ENCODE data around the gene ATP5PB. TPM values are rescaled to one million over a fixed set of nuclear protein-coding genes. Genes with fewer than 3 reads are reported as not detected.

ATP5PB gene
- polyA plus RNA-seq, 1 donor from 2014 or later: 597 TPM

- no peak overlapping the region for H3K9ac ChIP-seq (ENCODE audit: low read length)
- H3F3A ChIP-seq (ENCODE audit: insufficient read depth, low read length, poor library complexity, severe bottlenecking): no peaks in the 10 kb centered on the region
- peaks cover 16% of the 10 kb centered on the region for H3K36me3 ChIP-seq (ENCODE audit: insufficient read depth, low read length)
- H3K79me2 ChIP-seq (replicated peaks; ENCODE audit: insufficient read depth, low read length): peaks cover 42% of the 10 kb centered on the region
- no peaks in the 10 kb centered on the region for H3K9me3 ChIP-seq (ENCODE audit: low read length)
- H4K20me1 ChIP-seq (ENCODE audit: insufficient read depth): no peaks in the 10 kb centered on the region
- H3K4me3 ChIP-seq (ENCODE audit: low read length): no peak overlapping the region
- no peaks in the 10 kb centered on the region for H3K27me3 ChIP-seq (ENCODE audit: insufficient read depth, low read depth, low read length)
- no peak overlapping the region for H3K4me2 ChIP-seq (ENCODE audit: low read length)
- no peaks in the 10 kb centered on the region for H3K9me2 ChIP-seq (ENCODE audit: insufficient read depth, low read length)
- TF ChIP-seq EP300 (conservative IDR thresholded peaks at IDR 0.05; ENCODE audit: poor library complexity, severe bottlenecking) (no peak), SMC3 (conservative IDR thresholded peaks at IDR 0.05; ENCODE audit: poor library complexity) (no peak), TAF1 (IDR thresholded peaks at IDR 0.05; ENCODE audit: low read depth) (no peak)
- H3K27ac ChIP-seq (ENCODE audit: low read length): no peak overlapping the region
- no peak overlapping the region for H2AFZ ChIP-seq (ENCODE audit: low read depth, low read length)
Measured at GRCh38 chr1:111452581-111452980, 3.3 kb downstream of the ATP5PB start.

- Histone ChIP-seq H3K9me2 (ENCODE audit: insufficient read depth, low read length) (no peaks in the 10 kb centered on the region), H3K36me3 (ENCODE audit: insufficient read depth, low read length) (peaks cover 25% of the 10 kb centered on the region), H3K27me3 (ENCODE audit: insufficient read depth, low read depth, low read length) (no peaks in the 10 kb centered on the region), H4K20me1 (ENCODE audit: insufficient read depth) (no peaks in the 10 kb centered on the region), H3K9me3 (ENCODE audit: low read length) (no peaks in the 10 kb centered on the region), H3K4me2 (ENCODE audit: low read length) (no peak overlapping the region), H2AFZ (ENCODE audit: low read depth, low read length) (no peak overlapping the region), H3K9ac (ENCODE audit: low read length) (no peak overlapping the region), H3F3A (ENCODE audit: insufficient read depth, low read length, poor library complexity, severe bottlenecking) (no peaks in the 10 kb centered on the region), H3K27ac (ENCODE audit: low read length) (no peak overlapping the region), H3K4me3 (ENCODE audit: low read length) (no peak overlapping the region), H3K79me2 (replicated peaks; ENCODE audit: insufficient read depth, low read length) (peaks cover 34% of the 10 kb centered on the region)
- TF ChIP-seq POLR2AphosphoS5 (IDR thresholded peaks at IDR 0.05): no peak
- no peak for TF ChIP-seq EZH2 (IDR thresholded peaks at IDR 0.05; ENCODE audit: borderline replicate concordance, insufficient read depth, low read length, poor library complexity, severe bottlenecking)
- no peak for TF ChIP-seq CTCF (IDR thresholded peaks at IDR 0.05; ENCODE audit: poor library complexity, severe bottlenecking)
- no peak for TF ChIP-seq SMC3 (conservative IDR thresholded peaks at IDR 0.05; ENCODE audit: poor library complexity)
- TF ChIP-seq TAF1 (IDR thresholded peaks at IDR 0.05; ENCODE audit: low read depth): no peak
- no peak for TF ChIP-seq RAD21 (conservative IDR thresholded peaks at IDR 0.05)
- TF ChIP-seq MXI1 (conservative IDR thresholded peaks at IDR 0.05; ENCODE audit: poor library complexity, severe bottlenecking): no peak
- no peak for TF ChIP-seq EP300 (conservative IDR thresholded peaks at IDR 0.05; ENCODE audit: poor library complexity, severe bottlenecking)
- TF ChIP-seq REST (IDR thresholded peaks at IDR 0.05; ENCODE audit: borderline replicate concordance): no peak
Measured at GRCh38 chr1:111453706-111454105, 4.4 kb downstream of the ATP5PB start.
